Measurements from ENCODE around the gene NRXN3. TPM values are rescaled to one million over a fixed set of nuclear protein-coding genes. Genes with fewer than 3 reads are reported as not detected.

NRXN3 gene
- total and polyA plus RNA-seq, 7 donors = 0.06 to 0.74 (median 0.15) TPM

DNA sequence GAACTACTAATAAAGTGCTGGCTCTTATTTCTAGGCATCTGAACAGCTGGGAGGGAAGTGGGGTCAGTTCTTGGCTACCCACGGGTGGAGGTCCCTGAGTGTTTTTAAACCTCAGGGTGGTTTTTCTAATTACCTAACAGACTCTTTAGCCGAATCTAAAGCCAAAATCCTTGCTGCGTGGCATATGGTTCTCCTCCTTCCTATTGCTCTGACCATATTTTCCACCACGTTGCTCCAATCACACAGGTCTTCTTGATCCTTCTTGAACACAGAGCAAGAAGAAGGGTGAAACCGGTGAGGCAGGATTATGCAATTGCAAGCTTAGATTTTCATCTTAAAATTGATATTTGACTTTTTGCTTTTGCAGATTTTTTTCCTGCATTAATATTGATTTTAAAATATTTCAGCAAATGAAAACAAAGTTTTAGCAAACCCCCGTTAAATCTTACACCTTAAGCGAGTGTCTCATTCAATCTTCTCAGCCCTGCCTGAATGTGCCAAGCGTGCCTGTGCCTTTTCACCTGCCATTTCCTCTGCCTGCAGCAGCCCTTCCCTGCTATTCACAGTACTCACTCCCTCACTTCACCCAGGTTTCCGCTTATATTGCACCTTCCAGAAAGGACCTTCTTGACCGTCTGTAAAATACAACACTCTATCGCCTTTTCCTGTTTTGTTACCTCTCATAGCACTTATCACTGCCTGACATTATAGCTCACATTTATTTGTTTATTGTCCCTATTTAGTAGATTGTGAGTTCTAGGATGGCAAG is 1535.1 kb downstream of the NRXN3 start:
- TF ChIP-seq, protein P1, sequence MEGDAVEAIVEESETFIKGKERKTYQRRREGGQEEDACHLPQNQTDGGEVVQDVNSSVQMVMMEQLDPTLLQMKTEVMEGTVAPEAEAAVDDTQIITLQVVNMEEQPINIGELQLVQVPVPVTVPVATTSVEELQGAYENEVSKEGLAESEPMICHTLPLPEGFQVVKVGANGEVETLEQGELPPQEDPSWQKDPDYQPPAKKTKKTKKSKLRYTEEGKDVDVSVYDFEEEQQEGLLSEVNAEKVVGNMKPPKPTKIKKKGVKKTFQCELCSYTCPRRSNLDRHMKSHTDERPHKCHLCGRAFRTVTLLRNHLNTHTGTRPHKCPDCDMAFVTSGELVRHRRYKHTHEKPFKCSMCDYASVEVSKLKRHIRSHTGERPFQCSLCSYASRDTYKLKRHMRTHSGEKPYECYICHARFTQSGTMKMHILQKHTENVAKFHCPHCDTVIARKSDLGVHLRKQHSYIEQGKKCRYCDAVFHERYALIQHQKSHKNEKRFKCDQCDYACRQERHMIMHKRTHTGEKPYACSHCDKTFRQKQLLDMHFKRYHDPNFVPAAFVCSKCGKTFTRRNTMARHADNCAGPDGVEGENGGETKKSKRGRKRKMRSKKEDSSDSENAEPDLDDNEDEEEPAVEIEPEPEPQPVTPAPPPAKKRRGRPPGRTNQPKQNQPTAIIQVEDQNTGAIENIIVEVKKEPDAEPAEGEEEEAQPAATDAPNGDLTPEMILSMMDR (IDR thresholded peaks at IDR 0.05) = no peak
- ATAC-seq = no peak
- 72 to 87% (median 73%) methylated on average over 11 of the region's 11 CpGs for WGBS, 3 donors

DNA sequence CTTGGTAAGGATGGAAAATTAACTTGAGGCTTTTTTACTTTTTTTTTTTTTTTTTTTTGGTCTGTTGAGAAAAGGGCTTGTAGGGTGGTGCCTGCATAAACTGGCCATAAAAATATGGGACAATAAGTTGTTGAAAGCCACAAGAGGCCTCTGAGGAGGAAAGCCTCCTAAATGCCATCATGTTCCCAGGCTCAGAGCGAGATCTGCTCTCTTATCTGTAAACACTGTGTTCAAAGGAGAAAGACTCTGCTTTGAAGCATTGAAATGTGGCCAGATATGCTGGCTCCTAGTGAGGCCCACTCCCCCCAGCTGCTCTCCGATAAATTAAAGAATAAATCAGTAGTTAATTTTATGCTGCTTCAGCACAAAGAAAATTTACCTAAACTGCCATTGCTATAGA is 1536.2 kb downstream of the NRXN3 start:
- intact Hi-C loops (cut with DNase I) = no loop called here
- Histone ChIP-seq H3K9me3 (no peaks in the 10 kb centered on the region), H3K27me3 (ENCODE audit: insufficient read depth in 3 of 3, low read length in 2 of 3) (no peaks in the 10 kb centered on the region), H3K27ac (no peak overlapping the region), H3K36me3 (ENCODE audit: insufficient read depth in 1 of 2, low read depth in 1 of 2) (no peaks in the 10 kb centered on the region), H3K4me3 (no peak overlapping the region), H3K4me1 (peaks cover 5% of the 10 kb centered on the region)
- TF ChIP-seq, protein P1 (IDR thresholded peaks at IDR 0.05) = no peak
- ATAC-seq (no peak), DNase-seq (no peak)
- 69 to 87% (median 76%) methylated on average over 2 of the region's 2 CpGs for WGBS, 3 donors

More for the DNA sequence above, 1535.1 kb downstream of the NRXN3 start:
- Histone ChIP-seq H3K9me3 (no peaks in the 10 kb centered on the region), H3K36me3 (ENCODE audit: insufficient read depth in 1 of 2, low read depth in 1 of 2) (no peaks in the 10 kb centered on the region), H3K27ac (no peak overlapping the region), H3K4me1 (peaks cover 5% of the 10 kb centered on the region), H3K27me3 (ENCODE audit: insufficient read depth in 3 of 3, low read length in 2 of 3) (no peaks in the 10 kb centered on the region), H3K4me3 (no peak overlapping the region)
- DNase-seq = no peak
- intact Hi-C loops (cut with DNase I) = no loop called here

DNA sequence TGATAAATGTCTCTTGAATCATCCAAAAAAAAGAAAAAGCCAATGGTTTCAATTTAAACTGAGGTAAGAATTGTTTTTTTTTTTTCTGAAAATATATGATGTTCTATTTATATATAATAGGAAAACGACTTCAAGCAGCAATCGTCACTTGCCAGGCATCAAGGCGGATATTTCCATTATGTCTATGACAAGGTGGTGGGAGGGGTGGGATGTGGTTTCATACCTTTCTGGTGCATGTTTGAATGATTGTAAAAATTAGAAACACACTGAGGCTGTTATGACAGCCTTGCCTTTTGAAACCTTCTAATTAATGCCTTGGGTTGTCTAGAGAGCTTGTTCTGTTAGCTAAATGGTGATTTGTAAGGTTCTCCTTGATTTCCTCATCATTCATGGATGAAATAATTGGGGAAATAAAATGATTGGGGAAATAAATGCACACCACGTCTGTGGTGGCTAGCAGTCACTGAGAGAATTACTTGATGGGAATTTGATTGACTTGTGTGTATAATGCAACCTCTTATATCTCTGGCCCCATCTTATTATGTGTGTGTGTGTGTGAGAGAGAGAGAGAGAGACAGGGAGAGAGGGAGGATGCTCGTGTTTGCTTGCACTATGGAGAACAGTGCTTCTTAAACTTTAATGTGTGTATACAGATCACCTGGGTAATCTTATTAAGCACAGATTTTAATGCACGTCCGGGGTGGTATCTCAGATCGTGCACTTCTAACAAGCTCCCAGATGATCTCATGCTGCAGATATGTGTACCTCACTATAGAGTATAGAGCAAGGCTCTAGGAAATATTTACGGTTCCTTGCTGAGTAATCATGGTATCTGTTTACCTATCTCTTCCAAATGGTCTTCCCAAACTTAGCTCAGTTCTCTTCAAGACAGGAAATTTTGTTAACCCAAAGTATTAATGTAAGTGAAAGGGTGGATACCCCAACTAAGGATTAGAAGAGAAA is 1538.5 kb downstream of the NRXN3 start:
- Histone ChIP-seq H3K27me3 (ENCODE audit: insufficient read depth in 3 of 3, low read length in 2 of 3) (no peaks in the 10 kb centered on the region), H3K36me3 (ENCODE audit: insufficient read depth in 1 of 2, low read depth in 1 of 2) (no peaks in the 10 kb centered on the region), H3K4me1 (peaks cover 5% of the 10 kb centered on the region), H3K4me3 (no peak overlapping the region), H3K9me3 (no peaks in the 10 kb centered on the region), H3K27ac (no peak overlapping the region)
- TF ChIP-seq, protein P1 (IDR thresholded peaks at IDR 0.05) = no peak
- DNase-seq (no peak), ATAC-seq (no peak)
- intact Hi-C loops (cut with DNase I) = no loop called here
- WGBS, 3 donors = 50 to 63% (median 51%) methylated on average over 9 of the region's 9 CpGs

DNA sequence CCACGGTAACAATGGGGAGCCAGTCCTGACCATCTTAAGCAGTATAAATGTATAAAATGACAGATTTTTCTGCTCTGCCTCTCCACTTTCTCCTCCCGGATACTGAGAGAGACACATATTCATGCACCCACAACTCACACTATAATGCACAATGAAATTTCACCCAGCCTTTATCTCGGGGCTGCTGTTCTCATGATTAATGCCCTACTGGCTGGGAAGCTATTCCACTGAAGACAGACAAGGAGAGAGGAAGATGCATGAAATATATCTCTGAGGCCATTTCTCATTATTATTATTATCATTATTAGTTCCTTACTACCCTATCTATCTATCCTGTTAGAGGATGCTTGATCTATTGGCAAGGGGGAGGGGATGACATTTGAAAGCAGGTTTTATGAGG is 1539.4 kb downstream of the NRXN3 start:
- ATAC-seq = no peak
- DNase-seq = no peak

More for the DNA sequence above, 1539.4 kb downstream of the NRXN3 start:
- peaks cover 5% of the 10 kb centered on the region for H3K4me1 ChIP-seq
- TF ChIP-seq, protein P1 (IDR thresholded peaks at IDR 0.05) = no peak
- no peaks in the 10 kb centered on the region for H3K9me3 ChIP-seq
- no peak overlapping the region for H3K4me3 ChIP-seq
- intact Hi-C loops (cut with DNase I) = no loop called here
- WGBS, 3 donors = 56 to 72% (median 60%) methylated on average over 3 of the region's 3 CpGs
- no peaks in the 10 kb centered on the region for H3K27me3 ChIP-seq (ENCODE audit: insufficient read depth in 3 of 3, low read length in 2 of 3)
- no peaks in the 10 kb centered on the region for H3K36me3 ChIP-seq (ENCODE audit: insufficient read depth in 1 of 2, low read depth in 1 of 2)
- H3K27ac ChIP-seq = no peak overlapping the region

Data from psoas muscle (tissue), 8 donors.